BE2C (cell line): ENCODE data around the gene USB1.
A peak's percentile ranks its signal among the peaks of the same experiment; 100 is the strongest.

Experiments
- DNase-seq: peaks from one replicate; pipeline ENCODE4 v3.0.0-alpha.2; 2020
- H3K27me3 ChIP-seq: fragments of 250-450 bp; sonication (Bioruptor Pico); 2 replicates; pipeline ENCODE4 v1.5.1; 2020; ENCODE audit warnings: mild to moderate bottlenecking
- H3K36me3 ChIP-seq: fragments of 250-450 bp; sonication (Bioruptor Pico); 2 replicates; pipeline ENCODE4 v1.5.1; 2020; ENCODE audit warnings: mild to moderate bottlenecking
- H3K4me1 ChIP-seq: fragments of 250-450 bp; sonication (Bioruptor Pico); 2 replicates; pipeline ENCODE4 v1.5.1; 2020
- H3K4me3 ChIP-seq: 2 replicates; pipeline ENCODE4 v1.5.1; 2011; ENCODE audit warnings: low read depth, low read length
- H3K9me3 ChIP-seq: fragments of 250-450 bp; sonication (Bioruptor Pico); 2 replicates; pipeline ENCODE4 v1.5.1; 2020
- CTCF ChIP-seq: IDR thresholded peaks from 2 replicates; pipeline ENCODE4 v1.5.1; 2012; ENCODE audit warnings: mild to moderate bottlenecking, low read depth, low read length

The USB1 gene

GRCh38 chr16:57982385-57982784 lies 18.8 kb upstream of the USB1 start:
- no peaks in the 10 kb centered on the region for H3K36me3 ChIP-seq
- H3K9me3 ChIP-seq: no peaks in the 10 kb centered on the region
- no peak for TF ChIP-seq CTCF
- H3K27me3 ChIP-seq: no peaks in the 10 kb centered on the region
- H3K4me3 ChIP-seq: no peak overlapping the region
- DNase-seq: no peak
- H3K4me1 ChIP-seq: no peaks in the 10 kb centered on the region

GRCh38 chr16:57984443-57985203 lies 16.6 kb upstream of the USB1 start:
- no peaks in the 10 kb centered on the region for H3K36me3 ChIP-seq
- no peak for TF ChIP-seq CTCF

GRCh38 chr16:57985204-57986181 lies 15.7 kb upstream of the USB1 start:
- Histone ChIP-seq H3K4me1 (no peaks in the 10 kb centered on the region), H3K27me3 (no peaks in the 10 kb centered on the region), H3K4me3 (peak overlapping the region; percentile 62), H3K36me3 (no peaks in the 10 kb centered on the region), H3K9me3 (no peaks in the 10 kb centered on the region)
- TF ChIP-seq CTCF: no peak
- DNase-seq: no peak

More at GRCh38 chr16:57984443-57985203, 16.6 kb upstream of the USB1 start:
- Histone ChIP-seq H3K27me3 (no peaks in the 10 kb centered on the region), H3K4me1 (no peaks in the 10 kb centered on the region), H3K9me3 (no peaks in the 10 kb centered on the region), H3K4me3 (peak overlapping the region; percentile 62)
- DNase-seq: peak; percentile 99

- no peaks in the 10 kb centered on the region for H3K9me3 ChIP-seq
- DNase-seq: no peak
These were observed 15.0 kb upstream of the USB1 start for GRCh38 chr16:57986196-57986595.

GRCh38 chr16:57987441-57988177 lies 13.6 kb upstream of the USB1 start:
- H3K36me3 ChIP-seq: no peaks in the 10 kb centered on the region
- DNase-seq: no peak
- TF ChIP-seq CTCF: no peak
- no peaks in the 10 kb centered on the region for H3K4me1 ChIP-seq
- H3K4me3 ChIP-seq: no peak overlapping the region
- H3K27me3 ChIP-seq: no peaks in the 10 kb centered on the region
- H3K9me3 ChIP-seq: no peaks in the 10 kb centered on the region

More at GRCh38 chr16:57986196-57986595, 15.0 kb upstream of the USB1 start:
- TF ChIP-seq CTCF: no peak
- Histone ChIP-seq H3K4me1 (no peaks in the 10 kb centered on the region), H3K4me3 (no peak overlapping the region), H3K27me3 (no peaks in the 10 kb centered on the region), H3K36me3 (no peaks in the 10 kb centered on the region)
